Astrocyte of the cerebellum (primary cell): ENCODE data around the gene TMEM167A.

Experiments
- DNase-seq: peaks from one replicate; pipeline ENCODE4 v3.0.0-alpha.2; 2011; ENCODE audit warnings: low read depth
- H3K4me3 ChIP-seq: 2 replicates; pipeline ENCODE4 v1.5.1; 2011; ENCODE audit warnings: mild to moderate bottlenecking, low read depth, low read length, moderate library complexity
- in situ Hi-C: cut with HindIII; loops from 2 replicates; pipeline ENCODE4 v1.10.0; 2017; ENCODE audit warnings: low sequenced_read_pairs
- TF ChIP-seq, protein P1 (sequence below): IDR thresholded peaks from 2 replicates; pipeline ENCODE4 v1.5.1; 2012; ENCODE audit warnings: low read length, low read depth, moderate library complexity, mild to moderate bottlenecking; ENCODE audit errors: missing control alignments

Gene TMEM167A

DNA sequence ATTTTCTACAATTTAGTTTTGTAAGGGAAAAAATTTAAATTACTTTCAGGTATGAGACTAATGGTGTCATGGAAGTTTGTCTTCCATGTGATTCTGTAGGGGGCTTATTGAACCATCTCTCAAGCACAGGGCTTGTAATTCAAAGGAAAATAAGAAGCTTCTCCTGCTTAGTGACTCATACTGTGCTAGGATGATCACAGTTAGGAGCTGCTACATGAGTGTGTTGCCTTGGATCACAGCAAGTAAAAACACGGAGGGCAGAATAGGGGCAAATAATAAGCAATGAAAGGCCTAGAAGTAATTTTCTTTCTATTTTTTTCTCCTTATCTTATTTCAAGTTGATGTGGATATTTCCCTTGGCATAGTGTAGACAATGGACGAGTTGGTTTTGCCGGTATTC is 28.9 kb downstream of the TMEM167A start:
- in situ Hi-C loops: no loop called here
- H3K4me3 ChIP-seq: no peak overlapping the region
- DNase-seq: no peak
- TF ChIP-seq, protein P1, sequence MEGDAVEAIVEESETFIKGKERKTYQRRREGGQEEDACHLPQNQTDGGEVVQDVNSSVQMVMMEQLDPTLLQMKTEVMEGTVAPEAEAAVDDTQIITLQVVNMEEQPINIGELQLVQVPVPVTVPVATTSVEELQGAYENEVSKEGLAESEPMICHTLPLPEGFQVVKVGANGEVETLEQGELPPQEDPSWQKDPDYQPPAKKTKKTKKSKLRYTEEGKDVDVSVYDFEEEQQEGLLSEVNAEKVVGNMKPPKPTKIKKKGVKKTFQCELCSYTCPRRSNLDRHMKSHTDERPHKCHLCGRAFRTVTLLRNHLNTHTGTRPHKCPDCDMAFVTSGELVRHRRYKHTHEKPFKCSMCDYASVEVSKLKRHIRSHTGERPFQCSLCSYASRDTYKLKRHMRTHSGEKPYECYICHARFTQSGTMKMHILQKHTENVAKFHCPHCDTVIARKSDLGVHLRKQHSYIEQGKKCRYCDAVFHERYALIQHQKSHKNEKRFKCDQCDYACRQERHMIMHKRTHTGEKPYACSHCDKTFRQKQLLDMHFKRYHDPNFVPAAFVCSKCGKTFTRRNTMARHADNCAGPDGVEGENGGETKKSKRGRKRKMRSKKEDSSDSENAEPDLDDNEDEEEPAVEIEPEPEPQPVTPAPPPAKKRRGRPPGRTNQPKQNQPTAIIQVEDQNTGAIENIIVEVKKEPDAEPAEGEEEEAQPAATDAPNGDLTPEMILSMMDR: no peak

DNA sequence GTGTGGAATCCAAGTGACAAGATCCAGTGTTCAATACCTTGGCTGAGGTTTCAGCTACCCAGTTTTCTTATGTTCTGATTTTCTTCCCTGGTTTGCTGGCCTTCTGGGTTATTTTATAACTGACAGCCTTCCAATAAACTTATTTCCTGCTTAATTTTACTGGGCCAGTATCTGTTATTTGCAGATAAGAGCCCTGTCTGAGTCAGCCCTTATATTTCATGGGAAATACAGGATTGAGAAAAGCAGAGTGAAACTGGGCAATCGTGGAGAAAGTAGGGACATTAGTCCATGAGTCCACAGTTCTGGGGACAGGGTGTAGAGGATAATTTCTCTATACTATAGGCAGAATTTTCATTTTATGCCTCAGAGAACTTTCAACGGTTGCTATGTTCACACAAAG is 32.3 kb downstream of the TMEM167A start:
- in situ Hi-C loops: no loop called here
- no peak for DNase-seq
- TF ChIP-seq, protein P1: no peak
- H3K4me3 ChIP-seq: no peak overlapping the region

DNA sequence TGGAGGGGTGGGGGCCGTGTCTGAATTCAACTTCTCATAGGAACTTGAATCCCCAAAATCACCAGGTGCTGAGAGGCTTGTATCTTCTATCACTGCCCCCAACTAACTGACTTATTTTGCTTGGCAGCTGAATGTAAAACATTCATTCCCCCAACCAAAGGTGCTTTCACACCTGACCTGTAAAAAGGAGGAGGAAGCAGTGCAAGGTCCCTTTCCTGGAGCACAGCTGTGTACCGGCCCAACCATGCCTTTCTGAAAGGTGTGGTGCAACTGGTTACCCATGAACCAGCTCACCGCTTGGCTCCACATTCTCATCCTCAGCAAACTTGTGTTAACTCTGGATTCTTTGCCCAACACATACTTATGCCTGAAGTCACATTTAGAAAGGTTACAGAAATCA is 34.7 kb downstream of the TMEM167A start:
- H3K4me3 ChIP-seq: no peak overlapping the region
- TF ChIP-seq, protein P1: no peak
- in situ Hi-C loops: no loop called here
- DNase-seq: no peak

DNA sequence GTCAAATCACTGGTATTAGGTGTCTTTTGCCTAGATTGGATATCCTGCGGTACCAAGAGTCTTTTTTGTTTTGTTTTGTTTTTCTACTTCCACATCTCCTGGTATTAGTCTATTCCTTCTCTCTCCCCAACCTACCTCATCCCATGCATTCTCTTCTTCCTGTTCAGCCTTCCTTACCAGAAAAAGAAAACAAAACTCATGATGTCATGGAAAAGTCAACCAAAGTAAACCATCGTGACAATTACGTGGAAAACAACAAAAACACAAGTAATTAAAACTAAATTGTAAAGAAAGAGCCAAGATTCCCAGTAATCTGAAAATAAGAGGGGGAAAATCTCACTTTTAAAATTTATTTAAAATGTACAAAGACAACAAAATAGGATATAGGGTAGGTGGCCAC is 38.3 kb downstream of the TMEM167A start:
- no peak overlapping the region for H3K4me3 ChIP-seq
- no peak for DNase-seq
- TF ChIP-seq, protein P1: no peak
- in situ Hi-C loops: no loop called here

DNA sequence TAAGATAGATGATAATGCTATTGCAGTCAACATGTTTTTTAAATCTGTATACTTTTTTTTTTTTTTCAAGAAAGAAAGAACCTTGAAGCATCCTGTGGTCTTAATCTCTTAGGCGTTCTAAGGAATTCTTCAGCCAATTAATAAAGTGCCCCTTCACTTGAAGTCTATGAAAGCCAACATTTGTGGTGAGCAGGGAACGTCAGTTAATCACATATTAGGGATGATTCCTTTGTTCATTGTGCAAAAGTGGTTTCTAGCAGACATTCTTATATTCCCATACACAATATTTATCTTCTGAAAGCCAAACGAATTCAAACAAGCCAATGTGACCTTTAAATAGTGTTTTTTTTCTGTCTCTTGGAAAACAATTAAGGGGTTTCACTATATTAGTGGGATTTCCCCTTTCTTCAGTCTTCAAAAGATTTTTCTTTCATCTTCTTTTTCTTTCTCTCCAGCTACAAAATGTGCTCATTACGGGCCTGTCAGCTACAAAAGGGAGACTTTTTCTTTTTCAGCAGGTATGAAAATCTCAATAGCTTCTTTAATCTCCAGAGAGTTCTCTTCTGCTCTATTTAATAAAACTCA is 40.1 kb downstream of the TMEM167A start:
- no peak overlapping the region for H3K4me3 ChIP-seq
- in situ Hi-C loops: no loop called here
- DNase-seq: peak; percentile 33
- TF ChIP-seq, protein P1: no peak

DNA sequence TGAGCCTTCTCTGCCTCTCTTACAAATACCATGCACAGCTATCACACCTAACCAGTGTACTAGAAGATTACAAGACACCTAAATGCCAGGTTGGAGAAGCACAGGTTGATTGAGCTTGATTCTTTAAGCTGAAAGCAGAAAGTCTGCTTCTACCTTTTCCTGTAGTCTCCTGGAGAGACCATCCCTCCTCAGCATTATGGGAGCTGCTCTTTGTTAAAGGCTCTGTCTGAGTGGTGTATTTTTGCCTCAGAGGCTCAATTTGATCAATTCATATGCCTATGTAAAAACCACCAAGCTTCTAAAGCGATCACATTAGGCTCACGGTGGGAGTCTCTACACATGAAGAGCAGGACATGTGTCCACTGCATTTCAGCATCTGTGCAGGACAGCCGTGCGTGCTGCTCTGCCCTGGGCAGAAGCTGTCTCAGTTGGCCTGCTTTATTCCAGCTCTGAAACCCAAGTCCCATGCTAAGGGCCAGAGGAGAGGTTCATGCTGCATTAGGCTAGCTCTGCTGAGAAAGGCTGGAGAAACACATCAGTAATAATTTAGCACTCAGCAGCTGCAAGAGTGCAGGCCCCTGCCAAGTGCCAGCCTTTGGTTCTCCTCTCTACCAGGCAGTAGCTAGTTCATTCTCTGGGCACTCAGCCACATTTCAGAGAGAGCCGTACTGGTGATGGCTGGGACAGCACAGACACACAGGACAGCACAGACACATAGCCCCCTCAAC is 41.7 kb downstream of the TMEM167A start:
- H3K4me3 ChIP-seq: no peak overlapping the region
- in situ Hi-C loops: no loop called here
- TF ChIP-seq, protein P1: no peak
- DNase-seq: no peak
